ENCODE data around the gene RTP4. TPM values are rescaled to one million over a fixed set of nuclear protein-coding genes. Genes with fewer than 3 reads are reported as not detected.

RTP4 gene
- total RNA-seq, 1 donor from 2014 or later: not detected

GRCh38 chr3:187359798-187360486 is 8.2 kb upstream of the RTP4 start:
- Histone ChIP-seq H3K4me2 (peak overlapping the region; percentile 63), H3K4me1 (peaks cover 32% of the 10 kb centered on the region), H2AFZ (replicated peaks) (no peak overlapping the region), H3K9me3 (ENCODE audit: low read depth) (no peaks in the 10 kb centered on the region), H3K36me3 (no peaks in the 10 kb centered on the region), H3K9ac (no peak overlapping the region), H3F3A (ENCODE audit: low read depth) (peaks cover 14% of the 10 kb centered on the region), H3K27me3 (peaks cover 19% of the 10 kb centered on the region), H3K79me2 (ENCODE audit: low read depth) (no peaks in the 10 kb centered on the region), H3K27ac (peak overlapping the region; percentile 3), H4K20me1 (ENCODE audit: low read depth) (peaks cover 10% of the 10 kb centered on the region), H3K4me3 (no peak overlapping the region)
- no peak overlapping the region for H3K27ac Mint-ChIP-seq
- no peaks in the 10 kb centered on the region for H3K36me3 Mint-ChIP-seq
- no peak overlapping the region for H3K4me3 Mint-ChIP-seq
- H3K4me1 Mint-ChIP-seq: peaks cover 29% of the 10 kb centered on the region
- TF ChIP-seq CTCF (IDR thresholded peaks at IDR 0.05) (no peak), EZH2phosphoT487 (IDR thresholded peaks at IDR 0.05) (no peak), EZH2 (IDR thresholded peaks at IDR 0.05) (no peak)
- no peaks in the 10 kb centered on the region for H3K9me3 Mint-ChIP-seq
- peak; percentile 61 for DNase-seq (ENCODE audit: low spot score)
- no peaks in the 10 kb centered on the region for H3K27me3 Mint-ChIP-seq (ENCODE audit: insufficient read depth, low read depth)

GRCh38 chr3:187360596-187360995 is 7.6 kb upstream of the RTP4 start:
- H3K36me3 ChIP-seq: no peaks in the 10 kb centered on the region
- no peak for TF ChIP-seq EZH2phosphoT487 (IDR thresholded peaks at IDR 0.05)
- no peaks in the 10 kb centered on the region for H3K9me3 Mint-ChIP-seq
- peaks cover under 1% of the 10 kb centered on the region for H3K27me3 Mint-ChIP-seq (ENCODE audit: insufficient read depth, low read depth)
- H3K4me2 ChIP-seq: peak overlapping the region; percentile 63
- no peaks in the 10 kb centered on the region for H3K36me3 Mint-ChIP-seq
- H4K20me1 ChIP-seq (ENCODE audit: low read depth): peaks cover 10% of the 10 kb centered on the region
- peaks cover 19% of the 10 kb centered on the region for H3K27me3 ChIP-seq
- H3F3A ChIP-seq (ENCODE audit: low read depth): peaks cover 14% of the 10 kb centered on the region
- H3K9me3 ChIP-seq (ENCODE audit: low read depth): no peaks in the 10 kb centered on the region
- H3K4me3 Mint-ChIP-seq: no peak overlapping the region
- no peak overlapping the region for H3K4me3 ChIP-seq
- H3K9ac ChIP-seq: no peak overlapping the region
- H3K4me1 ChIP-seq: peaks cover 32% of the 10 kb centered on the region
- no peak overlapping the region for H2AFZ ChIP-seq (replicated peaks)
- no peaks in the 10 kb centered on the region for H3K79me2 ChIP-seq (ENCODE audit: low read depth)
- peaks cover 29% of the 10 kb centered on the region for H3K4me1 Mint-ChIP-seq
- peak overlapping the region; percentile 42 for H3K27ac Mint-ChIP-seq
- peak overlapping the region; percentile 3 for H3K27ac ChIP-seq
- peak; percentile 17 for DNase-seq (ENCODE audit: low spot score)

- Mint-ChIP-seq H3K4me3 (no peak overlapping the region), H3K27me3 (ENCODE audit: insufficient read depth, low read depth) (peaks cover 6% of the 10 kb centered on the region), H3K4me1 (peaks cover 29% of the 10 kb centered on the region), H3K36me3 (no peaks in the 10 kb centered on the region), H3K9me3 (no peaks in the 10 kb centered on the region), H3K27ac (no peak overlapping the region)
- Histone ChIP-seq H3K79me2 (ENCODE audit: low read depth) (no peaks in the 10 kb centered on the region), H3K9me3 (ENCODE audit: low read depth) (no peaks in the 10 kb centered on the region), H3K36me3 (no peaks in the 10 kb centered on the region), H3K4me1 (peaks cover 32% of the 10 kb centered on the region), H2AFZ (replicated peaks) (no peak overlapping the region), H3K27me3 (peaks cover 19% of the 10 kb centered on the region), H3K27ac (no peak overlapping the region), H3F3A (ENCODE audit: low read depth) (peaks cover 14% of the 10 kb centered on the region), H4K20me1 (ENCODE audit: low read depth) (peaks cover 10% of the 10 kb centered on the region), H3K4me2 (no peak overlapping the region), H3K4me3 (no peak overlapping the region), H3K9ac (no peak overlapping the region)
- no peak for DNase-seq (ENCODE audit: low spot score)
- TF ChIP-seq EZH2 (IDR thresholded peaks at IDR 0.05) (no peak), CTCF (IDR thresholded peaks at IDR 0.05) (no peak), EZH2phosphoT487 (IDR thresholded peaks at IDR 0.05) (no peak)
Observed at GRCh38 chr3:187361835-187362234, 6.3 kb upstream of the RTP4 start.

GRCh38 chr3:187367561-187368103 is 553 bp upstream of the RTP4 start:
- H2AFZ ChIP-seq (replicated peaks): no peak overlapping the region
- DNase-seq (ENCODE audit: low spot score): no peak
- H3K4me1 ChIP-seq: peaks cover 9% of the 10 kb centered on the region
- no peaks in the 10 kb centered on the region for H3K27me3 ChIP-seq
- H3K27ac ChIP-seq: no peak overlapping the region
- no peaks in the 10 kb centered on the region for H3F3A ChIP-seq (ENCODE audit: low read depth)
- Mint-ChIP-seq H3K9me3 (no peaks in the 10 kb centered on the region), H3K4me3 (no peak overlapping the region), H3K36me3 (no peaks in the 10 kb centered on the region), H3K27ac (no peak overlapping the region), H3K4me1 (no peaks in the 10 kb centered on the region), H3K27me3 (ENCODE audit: insufficient read depth, low read depth) (peaks cover 6% of the 10 kb centered on the region)
- H3K9me3 ChIP-seq (ENCODE audit: low read depth): no peaks in the 10 kb centered on the region
- H3K36me3 ChIP-seq: no peaks in the 10 kb centered on the region
- H4K20me1 ChIP-seq (ENCODE audit: low read depth): no peaks in the 10 kb centered on the region
- no peak overlapping the region for H3K9ac ChIP-seq
- H3K79me2 ChIP-seq (ENCODE audit: low read depth): no peaks in the 10 kb centered on the region
- H3K4me3 ChIP-seq: no peak overlapping the region
- no peak overlapping the region for H3K4me2 ChIP-seq
- no peak for TF ChIP-seq EZH2phosphoT487 (IDR thresholded peaks at IDR 0.05)
- no peak for TF ChIP-seq EZH2 (IDR thresholded peaks at IDR 0.05)
- TF ChIP-seq CTCF (IDR thresholded peaks at IDR 0.05): no peak

Data from neural progenitor cell (in vitro differentiated cells).